ENCODE results near the gene CAPN9. TPM values are rescaled to one million over a fixed set of nuclear protein-coding genes. Genes with fewer than 3 reads are reported as not detected.

Gene CAPN9
- total RNA-seq, 4 donors from 2014 or later: not detected

- H3K27me3 ChIP-seq: no peaks in the 10 kb centered on the region
- 90 to 91% methylated on average over 7 of the region's 7 CpGs for WGBS, 2 donors
- TF ChIP-seq CTCF (IDR thresholded peaks at IDR 0.05) (no peak), POLR2A (IDR thresholded peaks at IDR 0.05) (no peak)
- no peak overlapping the region for H3K4me3 ChIP-seq (replicated peaks in 1 of 3)
- H3K36me3 ChIP-seq: no peaks in the 10 kb centered on the region
- no peak for DNase-seq
- no peaks in the 10 kb centered on the region for H3K9me3 ChIP-seq
- H3K4me1 ChIP-seq: peaks cover 3 to 8% of the 10 kb centered on the region in 2 donors
- intact Hi-C loops (cut with DNase I): no loop called here
- no peak overlapping the region for H3K27ac ChIP-seq
Observed at GRCh38 chr1:230759369-230760065, 12.3 kb downstream of the CAPN9 start.

GRCh38 chr1:230760360-230760827, 13.2 kb downstream of the CAPN9 start:
- no peaks in the 10 kb centered on the region for H3K27me3 ChIP-seq
- intact Hi-C loops (cut with DNase I): no loop called here
- no peaks in the 10 kb centered on the region for H3K9me3 ChIP-seq
- 59 to 65% methylated on average over 6 to 7 of the region's 7 CpGs for WGBS, 2 donors
- no peak overlapping the region for H3K4me3 ChIP-seq (replicated peaks in 1 of 3)
- DNase-seq: no peak
- no peaks in the 10 kb centered on the region for H3K36me3 ChIP-seq
- no peaks in the 10 kb centered on the region for H3K4me1 ChIP-seq
- TF ChIP-seq POLR2A (IDR thresholded peaks at IDR 0.05) (no peak), CTCF (IDR thresholded peaks at IDR 0.05) (no peak)
- H3K27ac ChIP-seq: no peak overlapping the region

GRCh38 chr1:230761443-230762167, 14.4 kb downstream of the CAPN9 start:
- H3K4me1 ChIP-seq: no peaks in the 10 kb centered on the region
- no peak for DNase-seq
- H3K9me3 ChIP-seq: no peaks in the 10 kb centered on the region
- intact Hi-C loops (cut with DNase I): no loop called here
- 84 to 87% methylated on average over 8 of the region's 8 CpGs for WGBS, 2 donors
- TF ChIP-seq POLR2A (IDR thresholded peaks at IDR 0.05): no peak
- no peak for TF ChIP-seq CTCF (IDR thresholded peaks at IDR 0.05)
- no peaks in the 10 kb centered on the region for H3K36me3 ChIP-seq
- H3K27ac ChIP-seq: no peak overlapping the region
- H3K4me3 ChIP-seq (replicated peaks in 1 of 3): no peak overlapping the region
- H3K27me3 ChIP-seq: no peaks in the 10 kb centered on the region

GRCh38 chr1:230763927-230764591, 16.9 kb downstream of the CAPN9 start:
- TF ChIP-seq CTCF (IDR thresholded peaks at IDR 0.05) (no peak), POLR2A (IDR thresholded peaks at IDR 0.05) (no peak)
- intact Hi-C loops (cut with DNase I): no loop called here
- Histone ChIP-seq H3K27ac (no peak overlapping the region), H3K9me3 (no peaks in the 10 kb centered on the region), H3K27me3 (no peaks in the 10 kb centered on the region), H3K4me1 (peaks cover 0 to 2% of the 10 kb centered on the region in 2 donors), H3K36me3 (no peaks in the 10 kb centered on the region), H3K4me3 (replicated peaks in 1 of 3) (no peak overlapping the region)
- WGBS, 2 donors: 88 to 94% methylated on average over 5 of the region's 5 CpGs
- DNase-seq: no peak

All from thyroid gland (tissue), 4 donors.